Activated CD4-positive, alpha-beta T cell treated with anti-CD3 and anti-CD28 coated beads for 36 hours (primary cell): ENCODE data around the gene PBLD. TPM values are rescaled to one million over a fixed set of nuclear protein-coding genes. Genes with fewer than 3 reads are reported as not detected.
"Not testable (repeated sequence)": the region's sequence is repeated elsewhere in the genome, so short reads cannot be mapped to it uniquely, and the experiment has no call there.

ENCODE experiments used
- ATAC-seq: fragments of 200-7000 bp; cut with Tn5 transposase; one replicate; pipeline ENCODE4 v1.10.0; 2021; ENCODE audit warnings: mild to moderate bottlenecking, moderate library complexity
- CTCF ChIA-PET: fragments of 350-600 bp; sonication (Branson Sonifier 250); formaldehyde crosslinking; loops from one replicate; lab custom pipeline; 2021; ENCODE audit warnings: antibody characterized with exemption; lab: Charles Lee
- POLR2A ChIA-PET: fragments of 350-600 bp; sonication (Branson Sonifier 250); formaldehyde crosslinking; loops from one replicate; lab custom pipeline; 2021; ENCODE audit warnings: antibody characterized with exemption, inconsistent platforms; lab: Charles Lee
- DNase-seq: peaks from one replicate; pipeline ENCODE4 v3.0.0-alpha.2; 2020
- H3K27ac Mint-ChIP-seq: one replicate; pipeline ENCODE4 v1.8.0; 2021; ENCODE audit warnings: mixed read lengths
- H3K27me3 Mint-ChIP-seq: one replicate; pipeline ENCODE4 v1.8.0; 2021; ENCODE audit warnings: mixed read lengths
- H3K36me3 Mint-ChIP-seq: one replicate; pipeline ENCODE4 v1.8.0; 2021; ENCODE audit warnings: low read depth, mixed read lengths
- H3K4me1 Mint-ChIP-seq: one replicate; pipeline ENCODE4 v1.8.0; 2021; ENCODE audit warnings: mixed read lengths
- H3K4me3 Mint-ChIP-seq: one replicate; pipeline ENCODE4 v1.8.0; 2021; ENCODE audit warnings: mild to moderate bottlenecking, moderate library complexity, mixed read lengths
- H3K9me3 Mint-ChIP-seq: one replicate; pipeline ENCODE4 v1.8.0; 2021; ENCODE audit warnings: low read depth, mixed read lengths
- intact Hi-C, 2 experiments: fragments of 100-400 bp; cut with DNase I in 1 of 2; cut with micrococcal nuclease in 1 of 2; formaldehyde crosslinking; loops; one replicate each; pipeline versions ENCODE4 v1.14.2 to v1.15.1; 2022 to 2024; cut with DNase I, micrococcal nuclease
- total RNA-seq, 2 experiments: library from RNA; stranded (reverse); gene quantifications; one replicate each; pipeline ENCODE4 v1.2.3, GENCODE V29; 2021

The PBLD gene
- total RNA-seq, 2 experiments from 2014 or later = 1.1 to 1.2 TPM

DNA sequence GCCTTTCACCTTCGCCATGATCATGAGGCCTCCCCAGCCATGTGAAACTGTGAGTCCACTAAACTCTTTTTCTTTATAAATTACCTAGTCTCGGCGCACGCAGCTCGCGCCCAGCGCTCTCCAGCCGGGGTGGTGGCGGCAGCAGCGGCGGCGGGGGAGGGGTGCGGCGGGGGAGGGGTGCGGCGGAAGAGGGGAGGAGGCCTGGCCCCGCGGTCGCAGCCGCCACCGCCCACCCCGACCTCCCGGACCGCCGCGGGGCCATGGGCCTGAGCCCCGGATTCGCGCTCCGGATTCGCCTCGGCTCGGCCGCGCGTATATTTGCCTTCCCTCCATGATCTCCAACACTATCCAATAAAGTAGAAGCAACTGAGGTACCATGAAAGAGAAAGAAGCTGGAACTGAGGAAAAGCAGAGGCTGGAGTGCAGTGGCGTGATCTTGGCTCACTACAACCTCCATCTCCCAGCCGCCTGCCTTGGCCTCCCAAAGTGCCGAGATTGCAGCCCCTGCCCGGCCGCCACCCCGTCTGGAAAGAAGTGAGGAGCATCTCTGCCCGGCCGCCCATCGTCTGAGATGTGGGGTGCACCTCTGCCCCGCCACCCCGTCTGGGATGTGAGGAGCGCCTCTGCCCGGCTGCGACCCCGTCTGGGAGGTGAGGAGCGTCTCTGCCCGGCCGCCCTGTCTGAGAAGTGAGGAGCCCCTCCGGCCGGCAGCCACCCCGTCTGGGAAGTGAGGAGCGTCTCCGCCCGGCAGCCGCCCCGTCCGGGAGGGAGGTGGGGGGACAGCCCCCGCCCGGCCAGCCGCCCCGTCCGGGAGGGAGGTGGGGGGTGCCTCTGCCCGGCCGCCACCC is 53.6 kb downstream of the PBLD start:
- H3K27me3 Mint-ChIP-seq, H3K36me3 Mint-ChIP-seq, ATAC-seq, intact Hi-C loops, CTCF ChIA-PET, DNase-seq, H3K4me3 Mint-ChIP-seq, POLR2A ChIA-PET, H3K4me1 Mint-ChIP-seq, H3K27ac Mint-ChIP-seq: not testable (repeated sequence)
- H3K9me3 Mint-ChIP-seq = peaks cover 13% of the 10 kb centered on the region

DNA sequence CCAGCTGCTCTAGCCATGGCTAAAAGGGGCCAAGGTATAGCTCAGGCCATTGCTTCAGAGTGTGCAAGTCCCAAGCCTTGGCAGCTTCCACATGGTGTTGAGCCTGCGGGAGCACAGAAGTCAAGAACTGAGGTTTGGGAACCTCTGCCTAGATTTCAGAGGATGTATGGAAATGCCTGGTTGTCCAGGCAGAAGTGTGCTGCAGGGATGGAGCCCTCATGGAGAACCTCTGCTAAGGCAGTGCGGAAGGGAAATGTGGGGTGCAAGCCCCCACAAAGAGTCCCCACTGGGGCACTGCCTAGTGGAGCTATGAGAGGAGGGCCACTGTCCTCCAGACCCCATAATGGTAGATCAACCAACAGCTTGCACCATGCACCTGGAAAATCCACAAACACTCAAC is 54.9 kb downstream of the PBLD start:
- H3K4me3 Mint-ChIP-seq, DNase-seq, H3K36me3 Mint-ChIP-seq, H3K27me3 Mint-ChIP-seq, CTCF ChIA-PET, H3K27ac Mint-ChIP-seq, intact Hi-C loops, POLR2A ChIA-PET, H3K4me1 Mint-ChIP-seq, ATAC-seq: not testable (repeated sequence)
- H3K9me3 Mint-ChIP-seq = peaks cover 13% of the 10 kb centered on the region

DNA sequence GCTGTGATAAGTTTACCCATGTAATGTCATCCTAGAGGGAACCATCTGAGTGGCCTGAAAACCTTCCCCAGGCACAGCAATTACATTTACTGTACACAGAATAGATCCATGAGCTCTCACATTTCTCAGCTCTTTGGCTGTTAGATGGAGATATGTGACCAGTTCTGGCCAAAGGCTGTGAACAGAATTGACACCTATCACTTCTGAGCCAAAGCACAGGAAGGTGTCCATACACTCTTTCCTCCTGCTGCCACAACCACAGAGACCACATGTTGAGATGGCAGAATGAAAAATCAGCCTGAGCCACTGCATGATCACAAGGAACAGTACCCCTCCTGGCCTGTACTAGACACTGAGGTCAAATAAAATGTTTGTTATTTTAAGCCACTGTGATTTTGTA is 56.5 kb downstream of the PBLD start:
- H3K4me3 Mint-ChIP-seq = no peak overlapping the region
- intact Hi-C loops = no loop called here
- ATAC-seq (no peak), DNase-seq (no peak)
- no peaks in the 10 kb centered on the region for H3K4me1 Mint-ChIP-seq
- CTCF ChIA-PET = no interaction called here
- no peaks in the 10 kb centered on the region for H3K36me3 Mint-ChIP-seq
- H3K27me3 Mint-ChIP-seq = no peaks in the 10 kb centered on the region
- POLR2A ChIA-PET = no interaction called here
- no peak overlapping the region for H3K27ac Mint-ChIP-seq
- peaks cover 13% of the 10 kb centered on the region for H3K9me3 Mint-ChIP-seq

DNA sequence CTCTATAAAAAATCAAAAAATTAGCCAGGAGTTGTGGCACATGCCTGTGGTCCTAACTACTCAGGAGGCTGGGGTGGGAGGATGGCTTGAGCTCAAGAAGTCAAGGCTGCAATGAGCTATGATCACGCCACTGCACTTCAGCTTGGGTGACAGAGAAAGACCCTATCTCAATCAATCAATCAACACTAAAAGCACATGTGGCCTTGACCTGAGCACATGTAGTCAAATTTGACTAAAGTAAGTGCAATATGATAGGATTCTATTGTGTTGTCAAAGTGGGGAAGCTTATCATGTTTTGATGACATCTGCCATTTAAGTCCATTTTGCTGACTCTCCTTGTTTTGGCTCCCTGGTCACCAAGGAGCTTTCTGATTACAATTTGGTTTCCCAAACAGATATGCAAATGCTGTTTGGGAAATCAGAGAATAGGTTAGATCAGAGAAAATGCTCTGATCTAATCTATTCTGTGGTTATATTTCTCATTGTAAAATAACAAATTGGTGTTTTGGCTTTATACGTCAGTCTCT is 57.1 kb downstream of the PBLD start:
- DNase-seq (no peak), ATAC-seq (no peak)
- Mint-ChIP-seq H3K9me3 (peaks cover 13% of the 10 kb centered on the region), H3K4me3 (no peak overlapping the region), H3K27me3 (no peaks in the 10 kb centered on the region), H3K4me1 (no peaks in the 10 kb centered on the region), H3K27ac (no peak overlapping the region), H3K36me3 (no peaks in the 10 kb centered on the region)
- POLR2A ChIA-PET = no interaction called here
- CTCF ChIA-PET = no interaction called here
- intact Hi-C loops = no loop called here

DNA sequence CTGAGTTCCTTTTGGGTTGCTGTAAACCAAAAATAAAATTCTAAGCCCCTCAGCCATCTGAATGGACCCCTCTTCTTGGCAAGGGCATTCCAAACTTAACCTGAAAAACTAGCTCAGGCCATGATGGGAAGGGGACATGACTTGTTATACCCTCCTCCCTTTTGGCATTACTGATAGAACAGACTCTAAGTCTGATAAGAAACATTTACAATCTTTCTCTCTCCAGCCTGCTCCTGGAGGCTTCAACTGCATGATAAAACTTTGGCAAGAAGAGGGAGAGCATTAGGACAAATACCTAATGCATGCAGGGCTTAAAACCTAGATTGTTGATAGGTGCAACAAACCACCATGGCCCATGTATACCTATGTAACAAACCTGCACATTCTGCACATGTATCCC is 59.9 kb downstream of the PBLD start:
- ChIA-PET CTCF (no interaction called here), POLR2A (no interaction called here)
- Mint-ChIP-seq H3K9me3 (peaks cover 11% of the 10 kb centered on the region), H3K4me3 (no peak overlapping the region), H3K4me1 (no peaks in the 10 kb centered on the region), H3K27ac (no peak overlapping the region), H3K36me3 (no peaks in the 10 kb centered on the region), H3K27me3 (peaks cover 3% of the 10 kb centered on the region)
- DNase-seq = no peak
- intact Hi-C loops = no loop called here
- ATAC-seq = no peak

DNA sequence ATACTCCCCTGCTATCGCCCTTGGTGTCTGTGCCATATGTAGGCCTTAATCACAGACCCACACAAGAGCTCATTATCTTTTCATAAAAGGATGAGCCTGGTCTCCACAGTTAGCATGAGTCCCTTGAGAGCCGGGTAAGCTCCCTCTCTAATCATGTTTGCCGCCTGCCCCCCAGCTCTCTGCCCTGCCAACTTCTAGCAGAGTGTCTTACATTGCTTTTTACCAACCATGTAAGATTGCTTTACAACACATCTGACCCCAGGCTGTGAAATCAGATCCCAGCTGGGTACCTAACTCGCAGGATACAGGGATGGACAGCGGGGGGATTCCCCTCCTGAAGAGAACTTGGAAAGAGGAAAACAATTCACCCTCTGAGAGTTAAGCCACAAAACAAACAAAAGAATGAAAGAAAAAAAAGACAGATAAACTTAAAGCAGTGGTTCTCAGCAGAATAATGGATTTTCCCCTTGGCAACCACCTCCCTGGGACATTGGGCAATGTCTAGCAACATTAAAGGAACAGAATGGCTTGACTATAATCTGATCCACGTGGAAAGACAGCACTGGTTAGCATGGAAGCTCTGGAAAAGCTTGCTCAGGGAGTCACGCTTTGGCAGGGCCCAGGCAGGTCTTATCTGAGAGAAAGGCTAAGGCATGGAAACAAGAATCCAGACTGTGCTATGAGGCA is 61.4 kb downstream of the PBLD start:
- Mint-ChIP-seq H3K27me3 (peaks cover 3% of the 10 kb centered on the region), H3K27ac (no peak overlapping the region), H3K36me3 (no peaks in the 10 kb centered on the region), H3K9me3 (peaks cover 3% of the 10 kb centered on the region), H3K4me1 (no peaks in the 10 kb centered on the region), H3K4me3 (no peak overlapping the region)
- ChIA-PET CTCF (interaction anchor here (0.6 kb wide), 1 partner anchor 10 kb away, joined by 3 read pairs; no protein-coding TSS in a partner anchor), POLR2A (no interaction called here)
- intact Hi-C loops = no loop called here
- DNase-seq (no peak), ATAC-seq (no peak)

DNA sequence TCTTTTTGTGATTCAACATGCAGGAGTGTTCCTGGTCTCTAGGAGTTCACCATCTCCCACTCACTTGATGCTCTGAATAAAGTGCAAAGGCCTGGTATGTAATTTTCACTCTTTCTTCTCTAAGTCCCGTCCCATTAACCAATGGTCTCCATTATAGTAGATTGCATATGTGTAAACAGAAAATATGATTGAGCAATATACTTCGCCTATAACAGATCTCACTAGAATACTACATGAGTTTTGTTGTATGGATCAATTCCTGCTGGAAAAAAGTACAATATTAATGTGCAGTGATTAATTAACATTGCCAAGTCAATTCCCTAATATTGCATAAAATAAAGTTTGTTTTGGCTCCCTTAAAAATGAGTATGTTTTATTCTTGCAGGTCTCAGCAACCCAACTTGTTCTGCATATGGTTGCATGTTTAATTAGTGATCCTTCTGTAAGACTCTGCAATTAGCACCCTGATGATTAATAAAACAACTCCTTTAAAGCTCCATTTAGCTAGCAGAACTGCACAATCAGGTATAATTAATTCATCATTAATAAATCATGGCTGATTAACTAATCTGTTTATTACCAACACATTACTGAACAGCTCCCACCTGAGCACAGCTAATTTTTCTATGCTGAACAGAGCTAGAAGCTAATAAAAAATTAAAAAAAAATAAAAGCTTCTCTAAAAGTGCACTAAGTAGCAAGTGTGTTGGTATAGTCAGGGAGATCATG is 63.0 kb downstream of the PBLD start:
- no peaks in the 10 kb centered on the region for H3K36me3 Mint-ChIP-seq
- CTCF ChIA-PET = interaction anchor here (0.6 to 1.3 kb wide), 2 partner anchors 11 to 13 kb away, joined by 3 to 4 read pairs; no protein-coding TSS in a partner anchor
- H3K9me3 Mint-ChIP-seq = no peaks in the 10 kb centered on the region
- intact Hi-C loops = no loop called here
- DNase-seq (no peak), ATAC-seq (no peak)
- no peak overlapping the region for H3K27ac Mint-ChIP-seq
- peaks cover 3% of the 10 kb centered on the region for H3K27me3 Mint-ChIP-seq
- H3K4me3 Mint-ChIP-seq = no peak overlapping the region
- POLR2A ChIA-PET = no interaction called here
- no peaks in the 10 kb centered on the region for H3K4me1 Mint-ChIP-seq

DNA sequence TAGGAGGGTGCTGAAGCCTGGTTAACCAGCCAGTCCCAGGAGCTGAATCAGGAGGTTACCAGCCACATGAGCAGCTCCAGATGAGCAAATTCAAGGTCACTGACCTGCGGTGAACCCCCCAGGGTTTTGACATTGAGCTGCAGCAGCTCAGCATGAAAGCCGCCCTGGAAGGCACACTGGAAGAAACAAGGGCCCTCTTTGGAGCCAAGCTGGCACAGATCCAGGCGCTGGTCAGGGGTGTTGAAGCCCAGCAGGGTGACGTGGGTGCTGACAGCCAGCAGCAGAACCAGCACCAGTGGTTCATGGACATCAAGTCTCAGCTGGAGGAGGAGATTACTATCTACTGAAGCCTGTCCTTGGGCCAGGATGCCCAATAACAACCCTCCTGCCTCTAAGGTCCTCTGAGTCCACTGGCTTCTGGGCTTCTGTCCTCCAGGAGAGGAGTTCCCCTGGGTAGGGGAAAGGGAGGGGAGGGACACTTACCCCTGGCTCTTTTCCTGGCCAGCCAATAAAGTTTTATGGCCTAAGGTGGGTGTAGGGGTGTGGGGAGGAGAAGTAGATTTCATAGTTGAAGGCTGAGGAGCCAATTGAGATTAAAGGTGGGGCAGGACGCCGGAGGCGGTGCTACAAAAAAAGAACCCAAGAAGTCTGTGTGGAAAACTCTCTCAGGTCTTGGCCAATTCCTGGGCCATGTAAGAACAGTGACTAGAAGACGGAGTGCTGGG is 71.4 kb downstream of the PBLD start:
- no peak overlapping the region for H3K27ac Mint-ChIP-seq

DNA sequence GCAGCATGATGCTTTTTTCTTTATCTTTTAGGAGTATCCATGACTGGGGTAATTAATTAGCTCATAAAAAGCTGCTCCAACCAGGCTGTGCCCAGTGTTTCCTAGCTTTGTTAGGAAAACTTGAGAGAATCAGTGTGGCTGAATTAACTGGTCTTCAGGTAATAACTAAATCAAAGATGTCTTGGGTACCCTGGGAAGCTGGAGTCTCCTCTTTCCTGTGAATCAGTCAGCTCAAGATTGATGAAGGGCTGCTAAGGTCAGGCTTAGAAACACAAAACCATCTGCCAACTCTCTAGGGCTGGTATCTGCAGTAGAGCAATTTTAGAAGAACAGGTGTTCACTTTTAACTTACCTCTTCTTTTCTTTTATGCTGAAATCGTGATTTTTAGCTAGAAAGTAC is 79.4 kb downstream of the PBLD start:
- POLR2A ChIA-PET = interaction anchor here (0.7 kb wide), 1 partner anchor 328 kb away, joined by 7 read pairs; no protein-coding TSS in a partner anchor
- no peaks in the 10 kb centered on the region for H3K36me3 Mint-ChIP-seq
- CTCF ChIA-PET = interaction anchor here (1.0 to 1.2 kb wide), 3 partner anchors 41 to 95 kb away, joined by 3 to 8 read pairs (median 7); no protein-coding TSS in a partner anchor
- H3K4me1 Mint-ChIP-seq = peaks cover 7% of the 10 kb centered on the region
- H3K27ac Mint-ChIP-seq = no peak overlapping the region
- DNase-seq = no peak
- H3K27me3 Mint-ChIP-seq = peaks cover 3% of the 10 kb centered on the region
- H3K9me3 Mint-ChIP-seq = no peaks in the 10 kb centered on the region
- H3K4me3 Mint-ChIP-seq = no peak overlapping the region
- intact Hi-C loops = no loop called here
- ATAC-seq = no peak

More for the DNA sequence above, 71.4 kb downstream of the PBLD start:
- Mint-ChIP-seq H3K27me3 (no peaks in the 10 kb centered on the region), H3K4me3 (no peak overlapping the region), H3K4me1 (no peaks in the 10 kb centered on the region), H3K9me3 (peaks cover 2% of the 10 kb centered on the region), H3K36me3 (no peaks in the 10 kb centered on the region)
- intact Hi-C loops = no loop called here
- CTCF ChIA-PET = interaction anchor here (0.7 kb wide), 1 partner anchor 10 kb away, joined by 3 read pairs; no protein-coding TSS in a partner anchor
- DNase-seq = no peak
- POLR2A ChIA-PET = no interaction called here
- no peak for ATAC-seq

DNA sequence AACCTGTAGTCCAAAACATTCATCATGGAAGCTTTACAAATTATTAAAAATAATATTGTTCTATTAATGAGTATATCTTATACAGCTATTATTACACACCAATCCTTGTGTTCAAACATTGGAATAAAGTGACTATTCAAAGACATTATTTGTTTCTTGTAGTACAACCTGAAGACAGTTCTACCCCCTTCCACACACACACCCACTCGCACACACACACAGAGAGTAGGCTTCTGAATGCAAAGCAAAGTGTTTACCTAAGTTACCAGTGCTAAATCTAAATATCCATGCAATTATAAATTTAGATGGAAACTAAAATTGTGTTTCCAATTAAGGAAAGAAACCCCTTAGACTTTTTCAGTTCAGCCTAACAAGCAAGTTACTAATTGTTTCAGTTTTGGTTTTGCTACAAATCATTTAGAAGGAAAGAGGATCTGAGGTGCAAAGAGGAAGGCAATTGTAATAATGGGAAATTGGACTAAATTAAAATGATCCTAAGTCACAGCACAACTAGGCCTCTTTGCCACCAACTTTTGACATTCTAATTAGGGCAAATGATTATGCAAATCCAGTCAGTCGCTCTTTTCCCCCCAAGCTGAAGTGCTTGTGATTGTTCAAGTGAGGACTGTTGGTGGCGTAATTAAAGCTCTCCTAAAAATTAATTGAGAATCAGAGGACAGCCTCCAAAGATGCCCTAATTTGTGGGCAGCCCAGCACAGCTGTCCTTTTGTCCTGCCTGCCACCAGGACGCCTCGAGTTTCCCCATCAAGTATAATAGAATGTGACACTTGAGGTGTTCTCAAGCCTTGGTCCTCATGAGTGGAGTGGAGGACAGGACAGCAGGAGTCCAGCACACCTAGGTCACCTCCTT is 80.9 kb downstream of the PBLD start:
- peaks cover 3% of the 10 kb centered on the region for H3K27me3 Mint-ChIP-seq
- ATAC-seq = no peak
- POLR2A ChIA-PET = no interaction called here
- no peak for DNase-seq
- no peak overlapping the region for H3K4me3 Mint-ChIP-seq
- H3K27ac Mint-ChIP-seq = no peak overlapping the region
- CTCF ChIA-PET = interaction anchor here (1.0 kb wide), 1 partner anchor 51 kb away, joined by 3 read pairs; no protein-coding TSS in a partner anchor
- intact Hi-C loops = no loop called here
- no peaks in the 10 kb centered on the region for H3K36me3 Mint-ChIP-seq
- peaks cover 7% of the 10 kb centered on the region for H3K4me1 Mint-ChIP-seq
- no peaks in the 10 kb centered on the region for H3K9me3 Mint-ChIP-seq
